SK-N-SH (cell line): ENCODE results near the gene OR5K1. TPM values are rescaled to one million over a fixed set of nuclear protein-coding genes. Genes with fewer than 3 reads are reported as not detected.

Experiments used
- CTCF ChIA-PET: fragments of 300-600, 350-600 bp; formaldehyde crosslinking; extraction: SDS; loops from one replicate; lab custom pipeline; 2021; lab: Yijun Ruan, JAX
- POLR2A ChIA-PET: fragments of 350-600 bp; sonication (Branson Sonifier 250); formaldehyde crosslinking; extraction: SDS; loops from one replicate; lab custom pipeline; 2020; ENCODE audit warnings: antibody characterized with exemption, inconsistent platforms; lab: Yijun Ruan, JAX
- DNase-seq: peaks from one replicate; pipeline ENCODE4 v3.0.0; 2012
- H2AFZ ChIP-seq: fragments of 200-600 bp; sonication (generic); 2 replicates; pipeline ENCODE4 v1.8.1; 2016; ENCODE audit warnings: antibody characterized with exemption, mild to moderate bottlenecking, low read depth
- H3F3A ChIP-seq: fragments of 200-600 bp; sonication (generic); replicated peaks from 2 replicates; pipeline ENCODE3; 2016; ENCODE audit warnings: antibody characterized with exemption, mild to moderate bottlenecking; ENCODE audit not compliant: insufficient read depth
- H3K27ac ChIP-seq, 2 experiments: fragments of 200-500 bp in 1 of 2; fragments of 200-600 bp in 1 of 2; sonication (Bioruptor generic) in 1 of 2; sonication (generic), shearing (Covaris generic) in 1 of 2; 2 replicates each; pipeline versions ENCODE4 v1.5.1 to v1.6.1; 2014 to 2016; ENCODE audit warnings: low read depth in 2 of 2, inconsistent platforms in 1 of 2, low read length in 1 of 2, mild to moderate bottlenecking in 1 of 2, mixed read lengths in 1 of 2
- H3K27me3 ChIP-seq: fragments of 200-600 bp; sonication (generic), shearing (Covaris generic); 2 replicates; pipeline ENCODE4 v1.6.1; 2016; ENCODE audit warnings: mixed run types; ENCODE audit not compliant: insufficient read depth
- H3K36me3 ChIP-seq, 2 experiments: fragments of 200-500 bp in 1 of 2; fragments of 200-600 bp in 1 of 2; sonication (Bioruptor generic) in 1 of 2; sonication (generic) in 1 of 2; replicated peaks in 1 of 2; 2 replicates each; pipeline versions ENCODE3 to v1.5.1; 2014 to 2016; ENCODE audit warnings: low read length in 1 of 2, mild to moderate bottlenecking in 1 of 2; ENCODE audit not compliant: insufficient read depth in 2 of 2, control insufficient read depth in 1 of 2
- H3K4me1 ChIP-seq, 2 experiments: fragments of 200-500 bp in 1 of 2; fragments of 200-600 bp in 1 of 2; sonication (Bioruptor generic) in 1 of 2; sonication (generic), shearing (Covaris generic) in 1 of 2; 2 replicates each; pipeline versions ENCODE4 v1.5.1 to v1.6.1; 2014 to 2016; ENCODE audit warnings: low read depth in 1 of 2, low read length in 1 of 2, mixed run types in 1 of 2; ENCODE audit not compliant: insufficient read depth in 2 of 2, control insufficient read depth in 1 of 2
- H3K4me2 ChIP-seq: fragments of 200-600 bp; sonication (generic), shearing (Covaris generic); 2 replicates; pipeline ENCODE4 v1.6.1; 2017; ENCODE audit warnings: mixed run types
- H3K4me3 ChIP-seq, 2 experiments: fragments of 200-500 bp in 1 of 2; fragments of 200-600 bp in 1 of 2; sonication (Bioruptor generic) in 1 of 2; sonication (generic), shearing (Covaris generic) in 1 of 2; 2 replicates each; pipeline versions ENCODE4 v1.5.1 to v1.8.1; 2014 to 2016; ENCODE audit warnings: low read depth in 2 of 2, inconsistent platforms in 1 of 2, low read length in 1 of 2, mild to moderate bottlenecking in 1 of 2, mixed read lengths in 1 of 2, moderate library complexity in 1 of 2
- H3K79me2 ChIP-seq: fragments of 200-600 bp; sonication (generic); 2 replicates; pipeline ENCODE4 v1.8.1; 2017; ENCODE audit warnings: mild to moderate bottlenecking; ENCODE audit not compliant: insufficient read depth
- H3K9ac ChIP-seq: fragments of 200-600 bp; sonication (generic); 2 replicates; pipeline ENCODE4 v1.6.1; 2017; ENCODE audit warnings: mixed run types
- H3K9me2 ChIP-seq: fragments of 200-600 bp; sonication (generic); 2 replicates; pipeline ENCODE4 v1.6.1; 2017; ENCODE audit warnings: mixed run types
- H3K9me3 ChIP-seq: fragments of 200-600 bp; sonication (generic); 2 replicates; pipeline ENCODE4 v1.6.1; 2017; ENCODE audit warnings: mixed run types, mild to moderate bottlenecking, moderate library complexity
- H4K20me1 ChIP-seq: fragments of 200-600 bp; sonication (generic); 2 replicates; pipeline ENCODE4 v1.6.1; 2017; ENCODE audit warnings: mild to moderate bottlenecking, mixed run types; ENCODE audit not compliant: insufficient read depth
- CHD2 ChIP-seq: fragments of 150-350 bp; IDR thresholded peaks from 2 replicates; pipeline ENCODE4 v1.6.1; 2018; ENCODE audit warnings: low read length; ENCODE audit not compliant: partially characterized antibody
- EP300 ChIP-seq, 2 experiments: IDR thresholded peaks; 2 replicates each; pipeline versions ENCODE4 v1.4.0 to v1.6.1; 2012; ENCODE audit warnings: borderline replicate concordance in 1 of 2, low read depth in 1 of 2, low read length in 1 of 2
- FOXJ3 ChIP-seq: sonication (generic); formaldehyde crosslinking; IDR thresholded peaks from 2 replicates; pipeline ENCODE4 v1.5.1; 2020; ENCODE audit warnings: mild to moderate bottlenecking, missing genetic modification reagents
- FOXM1 ChIP-seq: IDR thresholded peaks from 2 replicates; pipeline ENCODE4 v1.4.0; 2012; ENCODE audit warnings: low read depth, mild to moderate bottlenecking
- GABPA ChIP-seq: IDR thresholded peaks from 2 replicates; pipeline ENCODE4 v1.4.0; 2012; ENCODE audit warnings: low read depth, mild to moderate bottlenecking
- GATA2 ChIP-seq: sonication (generic); formaldehyde crosslinking; IDR thresholded peaks from 2 replicates; pipeline ENCODE4 v1.5.0; 2020; ENCODE audit warnings: mild to moderate bottlenecking, missing genetic modification reagents
- NRF1 ChIP-seq: IDR thresholded peaks from 2 replicates; pipeline ENCODE4 v1.6.1; 2012; ENCODE audit warnings: low read depth, mild to moderate bottlenecking, low read length
- PBX3 ChIP-seq: IDR thresholded peaks from 2 replicates; pipeline ENCODE4; 2012
- POLR2AphosphoS5 ChIP-seq: IDR thresholded peaks from 2 replicates; pipeline ENCODE4 v1.6.1; 2012; ENCODE audit warnings: low read depth, low read length
- RCOR1 ChIP-seq: fragments of 150-350 bp; IDR thresholded peaks from 2 replicates; pipeline ENCODE4 v1.6.1; 2017; ENCODE audit warnings: antibody characterized with exemption, low read length
- RFX5 ChIP-seq: IDR thresholded peaks from 2 replicates; pipeline ENCODE4 v1.6.1; 2012; ENCODE audit warnings: mild to moderate bottlenecking, improper control_type of control experiment, low read length
- SIN3A ChIP-seq: IDR thresholded peaks from 2 replicates; pipeline ENCODE4 v1.6.1; 2012; ENCODE audit warnings: low read depth, mild to moderate bottlenecking, low read length, moderate library complexity, borderline replicate concordance
- USF1 ChIP-seq: IDR thresholded peaks from 2 replicates; pipeline ENCODE4 v1.4.0; 2012; ENCODE audit warnings: low read depth, borderline replicate concordance
- YY1 ChIP-seq: IDR thresholded peaks from 2 replicates; pipeline ENCODE4 v1.4.0; 2012; ENCODE audit warnings: low read depth, mild to moderate bottlenecking
- WGBS: methylation state at CpG from one replicate; pipeline ENCODE4 v1.1.6; 2017; ENCODE audit warnings: low lambda C conversion rate; 5-methylcytosine and 5-hydroxymethylcytosine counted together
- polyA plus RNA-seq, 3 experiments: library from polyadenylated mRNA; depleted of rRNA; stranded (reverse); fragments of >200 nt; gene quantifications; 2 replicates each; pipeline ENCODE4 v1.2.3, GENCODE V29; 2012
- TF ChIP-seq, protein P1 (sequence below): IDR thresholded peaks from 2 replicates; pipeline ENCODE4 v1.4.0; 2012; ENCODE audit warnings: low read depth
- TF ChIP-seq, protein P2 (sequence below): fragments of 150-350 bp; IDR thresholded peaks from 2 replicates; pipeline ENCODE4 v1.6.1; 2016; ENCODE audit warnings: mild to moderate bottlenecking, low read depth, low read length

The OR5K1 gene
- polyA plus RNA-seq, 1 of the 3 experiments (the other 2 are of a cell fraction), result not detected

DNA sequence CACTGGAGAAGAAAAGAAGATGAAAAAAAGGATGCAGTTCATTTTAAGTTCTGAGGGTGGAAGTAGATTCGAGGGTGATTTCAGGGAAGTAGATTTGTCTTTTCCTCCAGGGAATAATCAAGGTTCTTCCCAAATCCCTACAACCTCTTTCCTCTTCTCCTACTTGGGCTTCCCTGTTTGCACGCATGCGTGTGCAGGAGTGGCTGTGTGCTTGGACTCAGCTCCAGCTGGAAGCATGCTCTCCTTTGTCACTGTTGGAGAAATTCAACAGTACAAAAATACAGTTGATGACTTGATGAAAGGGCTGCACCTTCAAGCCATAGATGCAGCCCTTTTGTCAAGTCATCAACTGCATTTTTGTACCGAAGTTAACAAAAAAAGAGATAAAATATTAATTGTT lies 38.3 kb downstream of the OR5K1 start:
- Histone ChIP-seq H3K27me3 (0 out of 2 replicates have a peak, but pooled peaks cover 5% of the 10 kb centered on the region), H2AFZ (no peak overlapping the region), H4K20me1 (no peaks in the 10 kb centered on the region), H3K9me3 (no peaks in the 10 kb centered on the region), H3K4me1 (no peaks in the 10 kb centered on the region; a peak in 1 of 4 replicates), H3K9ac (no peak overlapping the region), H3K36me3 (no peaks in the 10 kb centered on the region), H3K4me2 (no peak overlapping the region), H3K9me2 (no peaks in the 10 kb centered on the region), H3F3A (no peaks in the 10 kb centered on the region), H3K79me2 (no peaks in the 10 kb centered on the region), H3K4me3 (no peak overlapping the region), H3K27ac (no peak overlapping the region)
- DNase-seq, result no peak
- TF ChIP-seq NRF1, result no peak
- TF ChIP-seq CHD2, result no peak
- TF ChIP-seq GATA2 (CRISPR knock-in tag), result no peak
- TF ChIP-seq GABPA, result no peak
- no peak for TF ChIP-seq RCOR1
- no peak for TF ChIP-seq RFX5
- TF ChIP-seq USF1, result no peak
- no peak for TF ChIP-seq FOXM1
- TF ChIP-seq, protein P1, sequence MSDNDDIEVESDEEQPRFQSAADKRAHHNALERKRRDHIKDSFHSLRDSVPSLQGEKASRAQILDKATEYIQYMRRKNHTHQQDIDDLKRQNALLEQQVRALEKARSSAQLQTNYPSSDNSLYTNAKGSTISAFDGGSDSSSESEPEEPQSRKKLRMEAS, result no peak
- CTCF ChIA-PET, result no interaction called here
- WGBS, result 28% methylated on average over 4 of the region's 4 CpGs
- POLR2A ChIA-PET, result no interaction called here

- no peaks in the 10 kb centered on the region; a peak in 1 of 4 replicates for H3K4me1 ChIP-seq
- ChIA-PET CTCF (no interaction called here), POLR2A (no interaction called here)
- TF ChIP-seq FOXJ3, result no peak
- no peak for TF ChIP-seq PBX3
- no peak for TF ChIP-seq NRF1
- TF ChIP-seq YY1, result no peak
- no peak for TF ChIP-seq EP300 (IDR thresholded peaks at IDR 0.05; ENCODE audit: borderline replicate concordance in 1 of 2, low read depth in 1 of 2, low read length in 1 of 2)
- TF ChIP-seq GATA2 (CRISPR knock-in tag), result no peak
- TF ChIP-seq GABPA, result no peak
- TF ChIP-seq POLR2AphosphoS5, result no peak
- TF ChIP-seq, protein P2, sequence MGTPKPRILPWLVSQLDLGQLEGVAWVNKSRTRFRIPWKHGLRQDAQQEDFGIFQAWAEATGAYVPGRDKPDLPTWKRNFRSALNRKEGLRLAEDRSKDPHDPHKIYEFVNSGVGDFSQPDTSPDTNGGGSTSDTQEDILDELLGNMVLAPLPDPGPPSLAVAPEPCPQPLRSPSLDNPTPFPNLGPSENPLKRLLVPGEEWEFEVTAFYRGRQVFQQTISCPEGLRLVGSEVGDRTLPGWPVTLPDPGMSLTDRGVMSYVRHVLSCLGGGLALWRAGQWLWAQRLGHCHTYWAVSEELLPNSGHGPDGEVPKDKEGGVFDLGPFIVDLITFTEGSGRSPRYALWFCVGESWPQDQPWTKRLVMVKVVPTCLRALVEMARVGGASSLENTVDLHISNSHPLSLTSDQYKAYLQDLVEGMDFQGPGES, result no peak
- no peak for TF ChIP-seq SIN3A
- no peak for TF ChIP-seq FOXM1
- TF ChIP-seq, all 33 proteins: peak for 0
- no peaks in the 10 kb centered on the region for H4K20me1 ChIP-seq
- H3F3A ChIP-seq, result no peaks in the 10 kb centered on the region
- 50% methylated on average over 5 of the region's 5 CpGs for WGBS
- H3K27ac ChIP-seq, result no peak overlapping the region
- DNase-seq, result no peak
- H3K36me3 ChIP-seq, result no peaks in the 10 kb centered on the region
- H3K9me2 ChIP-seq, result no peaks in the 10 kb centered on the region
- H3K79me2 ChIP-seq, result no peaks in the 10 kb centered on the region
- H3K9ac ChIP-seq, result no peak overlapping the region
- H3K4me3 ChIP-seq, result no peak overlapping the region
- 0 out of 2 replicates have a peak, but pooled peaks cover 5% of the 10 kb centered on the region for H3K27me3 ChIP-seq
- H2AFZ ChIP-seq, result no peak overlapping the region
- H3K4me2 ChIP-seq, result no peak overlapping the region
- no peaks in the 10 kb centered on the region for H3K9me3 ChIP-seq
These were observed 39.0 kb downstream of the OR5K1 start for GRCh38 chr3:98501863-98502576.
